Activated naive CD8-positive, alpha-beta T cell treated with anti-CD3 and anti-CD28 coated beads, Interleukin-2, amount 50 U/mL, for 24 hours (primary cell): ENCODE measurements around the gene CFAP77.

Experiments
- ATAC-seq: fragments of 150-1000 bp; cut with Tn5 transposase; one replicate; pipeline ENCODE4 v1.10.0; 2021
- DNase-seq: peaks from one replicate; pipeline ENCODE4 v3.0.0; 2021
- H3K27ac Mint-ChIP-seq: one replicate; pipeline ENCODE4 v1.8.0; 2021; ENCODE audit warnings: mild to moderate bottlenecking, mixed read lengths
- H3K27me3 Mint-ChIP-seq: one replicate; pipeline ENCODE4 v1.8.0; 2021; ENCODE audit warnings: mixed read lengths
- H3K36me3 Mint-ChIP-seq: one replicate; pipeline ENCODE4 v1.8.0; 2021; ENCODE audit warnings: low read depth, mixed read lengths
- H3K4me1 Mint-ChIP-seq: one replicate; pipeline ENCODE4 v1.8.0; 2021; ENCODE audit warnings: mixed read lengths
- H3K4me3 Mint-ChIP-seq: one replicate; pipeline ENCODE4 v1.8.0; 2021; ENCODE audit warnings: mild to moderate bottlenecking, moderate library complexity, mixed read lengths
- H3K9me3 Mint-ChIP-seq: one replicate; pipeline ENCODE4 v1.8.0; 2021; ENCODE audit warnings: mixed read lengths

The CFAP77 gene

DNA sequence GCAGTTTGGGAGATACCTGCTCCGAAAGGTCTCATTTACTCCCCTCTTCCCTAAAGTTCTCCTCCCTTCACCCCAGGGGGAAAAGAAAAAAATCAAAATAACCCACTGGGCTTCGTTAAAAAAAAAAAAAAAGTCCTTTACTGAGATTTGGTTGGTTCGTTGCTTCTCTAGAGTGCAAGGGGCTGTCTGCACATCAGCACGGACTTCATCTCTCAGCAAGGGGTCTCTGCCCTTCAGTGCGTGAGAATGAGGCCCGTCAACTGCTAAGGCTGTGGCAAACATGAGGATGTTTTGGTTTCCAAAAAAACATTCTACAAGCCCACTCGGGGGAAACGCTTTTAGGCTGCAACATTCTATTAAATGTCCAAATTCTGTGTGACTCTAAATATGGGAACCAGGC lies 182.4 kb downstream of the CFAP77 start:
- Mint-ChIP-seq H3K27ac (no peak overlapping the region), H3K9me3 (no peaks in the 10 kb centered on the region), H3K27me3 (peaks cover 33% of the 10 kb centered on the region), H3K36me3 (peaks cover 29% of the 10 kb centered on the region), H3K4me3 (no peak overlapping the region), H3K4me1 (peaks cover 2% of the 10 kb centered on the region)
- no peak for DNase-seq
- no peak for ATAC-seq

GRCh38 chr9:132594412-132594811 lies 184.4 kb downstream of the CFAP77 start:
- H3K27me3 Mint-ChIP-seq: peaks cover 21% of the 10 kb centered on the region
- ATAC-seq (no peak), DNase-seq (no peak)
- H3K36me3 Mint-ChIP-seq: peaks cover 40% of the 10 kb centered on the region
- H3K4me3 Mint-ChIP-seq: no peak overlapping the region
- H3K27ac Mint-ChIP-seq: no peak overlapping the region
- H3K9me3 Mint-ChIP-seq: no peaks in the 10 kb centered on the region
- peaks cover 2% of the 10 kb centered on the region for H3K4me1 Mint-ChIP-seq

DNA sequence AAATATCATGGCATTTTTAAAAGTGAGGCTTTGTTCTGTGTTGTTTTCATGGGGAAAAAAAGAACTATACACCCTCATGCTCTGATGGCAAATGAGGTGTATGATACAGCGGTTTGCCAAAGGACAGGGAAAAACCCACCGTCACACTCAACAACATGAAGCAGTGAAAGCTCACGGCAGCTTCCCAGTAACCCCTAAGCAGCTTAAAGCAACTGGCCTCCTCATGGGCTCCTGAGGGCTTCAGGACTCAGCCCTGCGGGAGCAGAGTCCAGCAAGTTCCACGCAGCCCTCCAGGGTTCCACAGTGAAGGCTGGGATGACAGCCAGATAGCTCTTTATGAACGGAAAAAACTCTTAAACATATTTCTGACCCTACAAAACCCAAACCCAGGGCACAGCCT lies 185.3 kb downstream of the CFAP77 start:
- ATAC-seq (no peak), DNase-seq (no peak)
- Mint-ChIP-seq H3K9me3 (no peaks in the 10 kb centered on the region), H3K4me1 (peaks cover 2% of the 10 kb centered on the region), H3K36me3 (peaks cover 45% of the 10 kb centered on the region), H3K4me3 (no peak overlapping the region), H3K27me3 (peaks cover 18% of the 10 kb centered on the region), H3K27ac (no peak overlapping the region)

GRCh38 chr9:132596200-132596599 lies 186.2 kb downstream of the CFAP77 start:
- Mint-ChIP-seq H3K4me3 (no peak overlapping the region), H3K27ac (no peak overlapping the region), H3K36me3 (peaks cover 53% of the 10 kb centered on the region), H3K27me3 (peaks cover 13% of the 10 kb centered on the region), H3K9me3 (no peaks in the 10 kb centered on the region), H3K4me1 (peaks cover under 1% of the 10 kb centered on the region)
- no peak for DNase-seq
- ATAC-seq: no peak

- Mint-ChIP-seq H3K27ac (no peak overlapping the region), H3K36me3 (peaks cover 62% of the 10 kb centered on the region), H3K9me3 (no peaks in the 10 kb centered on the region), H3K4me1 (no peaks in the 10 kb centered on the region), H3K27me3 (peaks cover 3% of the 10 kb centered on the region), H3K4me3 (no peak overlapping the region)
- DNase-seq: no peak
- ATAC-seq: no peak
These were observed 187.2 kb downstream of the CFAP77 start for GRCh38 chr9:132597073-132597775.

DNA sequence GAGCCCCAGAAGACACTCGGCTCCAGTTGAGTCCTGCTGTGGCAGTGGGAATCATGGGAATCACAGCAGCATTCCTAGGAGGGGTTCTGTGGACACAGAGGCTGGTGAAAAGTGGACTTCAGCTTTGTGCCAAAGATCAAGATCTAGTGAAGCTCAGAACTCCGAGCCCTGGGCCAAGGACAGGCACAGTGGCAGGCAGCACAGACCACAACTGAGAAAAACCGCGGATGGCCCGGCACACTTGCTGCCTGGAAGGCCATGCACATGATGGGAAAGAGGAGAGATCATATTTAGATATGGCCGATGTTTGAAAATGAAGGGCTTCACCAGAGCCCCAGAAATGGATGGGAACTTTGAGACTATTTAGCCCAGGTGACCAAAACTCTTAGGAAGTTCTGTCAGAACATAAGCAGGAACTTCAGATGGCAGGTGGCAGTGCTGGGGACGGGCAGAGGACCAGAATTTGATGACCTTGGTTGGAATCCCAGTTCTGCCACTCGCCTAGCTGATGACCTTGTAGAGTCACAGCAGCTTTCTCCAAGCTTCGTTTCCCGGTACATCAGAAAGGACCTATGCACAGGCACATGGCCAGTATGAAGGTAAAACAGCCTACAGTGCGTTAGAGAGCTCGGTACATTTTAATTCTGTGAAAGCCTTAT lies 190.4 kb downstream of the CFAP77 start:
- ATAC-seq (no peak), DNase-seq (no peak)
- Mint-ChIP-seq H3K4me3 (no peak overlapping the region), H3K4me1 (no peaks in the 10 kb centered on the region), H3K36me3 (peaks cover 70% of the 10 kb centered on the region), H3K27me3 (no peaks in the 10 kb centered on the region), H3K27ac (no peak overlapping the region), H3K9me3 (no peaks in the 10 kb centered on the region)

DNA sequence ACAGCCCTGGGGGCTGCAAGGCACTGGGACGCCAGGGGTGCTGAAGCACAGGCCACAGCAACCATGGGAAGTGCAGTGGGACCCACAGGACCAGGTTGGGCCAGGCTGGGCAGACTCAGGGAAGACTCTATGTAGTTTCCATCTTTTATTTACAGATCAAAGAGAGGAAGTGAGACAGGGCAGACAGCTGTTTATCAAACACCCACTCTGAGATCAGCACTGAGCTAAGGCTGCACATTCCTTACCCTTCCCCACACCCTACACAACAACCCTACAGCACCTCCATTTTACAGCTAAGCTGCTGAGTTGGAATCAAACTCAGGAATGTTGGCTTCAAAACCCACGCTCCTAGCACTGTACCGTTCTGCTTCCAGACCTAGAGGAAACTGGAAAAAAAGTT lies 192.2 kb downstream of the CFAP77 start:
- H3K4me3 Mint-ChIP-seq: no peak overlapping the region
- H3K9me3 Mint-ChIP-seq: no peaks in the 10 kb centered on the region
- DNase-seq: no peak
- H3K4me1 Mint-ChIP-seq: no peaks in the 10 kb centered on the region
- peaks cover 72% of the 10 kb centered on the region for H3K36me3 Mint-ChIP-seq
- no peak for ATAC-seq
- no peak overlapping the region for H3K27ac Mint-ChIP-seq
- no peaks in the 10 kb centered on the region for H3K27me3 Mint-ChIP-seq

- no peak for ATAC-seq
- Mint-ChIP-seq H3K27ac (no peak overlapping the region), H3K27me3 (no peaks in the 10 kb centered on the region), H3K36me3 (peaks cover 76% of the 10 kb centered on the region), H3K4me1 (no peaks in the 10 kb centered on the region), H3K4me3 (no peak overlapping the region), H3K9me3 (no peaks in the 10 kb centered on the region)
- DNase-seq: no peak
These were observed 195.4 kb downstream of the CFAP77 start for GRCh38 chr9:132605387-132605786.

- no peak overlapping the region for H3K27ac Mint-ChIP-seq
- ATAC-seq (no peak), DNase-seq (no peak)
- no peaks in the 10 kb centered on the region for H3K27me3 Mint-ChIP-seq
- peaks cover 77% of the 10 kb centered on the region for H3K36me3 Mint-ChIP-seq
- H3K4me3 Mint-ChIP-seq: no peak overlapping the region
- no peaks in the 10 kb centered on the region for H3K9me3 Mint-ChIP-seq
- H3K4me1 Mint-ChIP-seq: no peaks in the 10 kb centered on the region
These were observed 196.1 kb downstream of the CFAP77 start for GRCh38 chr9:132606066-132606465.

DNA sequence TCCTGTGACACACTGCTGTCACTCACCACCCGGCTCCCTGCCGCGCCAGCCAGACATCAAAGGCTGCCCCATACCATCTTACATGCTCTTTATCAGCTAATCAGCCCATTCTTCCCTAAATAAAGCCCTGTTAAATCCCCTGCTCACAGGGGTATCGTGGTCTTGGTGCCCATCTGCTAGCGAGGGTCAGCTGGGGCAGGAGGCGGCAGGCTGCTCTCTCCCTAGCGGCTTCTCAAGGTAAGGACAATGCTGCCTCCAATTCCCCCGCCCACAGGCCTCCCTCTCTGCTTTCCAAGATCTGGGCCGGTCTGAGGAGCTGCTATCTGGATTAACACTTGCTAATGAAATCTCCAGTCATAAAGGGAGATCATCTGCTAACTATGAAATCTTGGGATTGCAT lies 199.2 kb downstream of the CFAP77 start:
- no peak overlapping the region for H3K27ac Mint-ChIP-seq
- no peak overlapping the region for H3K4me3 Mint-ChIP-seq
- H3K4me1 Mint-ChIP-seq: no peaks in the 10 kb centered on the region
- H3K36me3 Mint-ChIP-seq: peaks cover 78% of the 10 kb centered on the region
- no peaks in the 10 kb centered on the region for H3K27me3 Mint-ChIP-seq
- no peak for DNase-seq
- ATAC-seq: no peak
- H3K9me3 Mint-ChIP-seq: no peaks in the 10 kb centered on the region

DNA sequence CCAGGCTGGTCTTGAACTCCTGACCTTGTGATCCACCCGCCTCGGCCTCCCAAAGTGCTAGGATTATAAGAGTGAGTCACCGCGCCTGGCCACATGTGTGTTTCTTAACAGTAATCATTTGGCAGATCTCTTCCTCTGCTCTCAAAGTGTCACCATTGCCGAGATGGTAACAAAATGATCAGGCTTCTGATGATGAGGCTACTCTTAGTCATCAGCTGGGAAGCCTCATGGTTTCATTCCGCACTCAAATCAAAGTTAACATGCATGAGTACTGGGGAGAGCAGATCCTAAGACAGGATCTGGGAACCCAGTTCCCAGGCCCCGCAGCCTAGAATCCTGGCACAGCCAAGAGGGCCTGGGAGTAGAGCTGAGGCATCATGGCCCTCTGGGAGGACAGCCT lies 199.8 kb downstream of the CFAP77 start:
- H3K9me3 Mint-ChIP-seq: no peaks in the 10 kb centered on the region
- H3K4me1 Mint-ChIP-seq: no peaks in the 10 kb centered on the region
- H3K27me3 Mint-ChIP-seq: no peaks in the 10 kb centered on the region
- no peak overlapping the region for H3K27ac Mint-ChIP-seq
- DNase-seq (no peak), ATAC-seq (no peak)
- no peak overlapping the region for H3K4me3 Mint-ChIP-seq
- H3K36me3 Mint-ChIP-seq: peaks cover 79% of the 10 kb centered on the region

DNA sequence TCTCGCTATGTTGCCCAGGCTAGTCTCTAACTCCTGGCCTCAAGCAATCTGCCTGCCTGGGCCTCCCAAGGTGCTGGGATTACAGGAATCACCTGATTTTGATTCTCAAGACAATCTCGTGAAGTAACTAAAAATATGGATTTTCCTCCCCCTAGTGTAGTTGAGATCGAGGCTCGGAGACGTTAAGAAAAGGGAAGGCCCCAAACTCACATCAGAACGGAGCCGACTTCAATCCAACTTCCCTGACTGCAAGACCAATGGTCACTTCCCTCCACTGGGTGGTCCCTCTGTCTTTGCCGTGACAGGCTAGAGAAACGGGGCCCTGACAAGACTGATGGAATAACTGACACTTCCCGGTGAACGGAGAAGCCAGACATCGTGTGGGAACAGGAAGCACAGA lies 200.7 kb downstream of the CFAP77 start:
- H3K36me3 Mint-ChIP-seq: peaks cover 79% of the 10 kb centered on the region
- H3K27me3 Mint-ChIP-seq: no peaks in the 10 kb centered on the region
- no peak overlapping the region for H3K4me3 Mint-ChIP-seq
- H3K27ac Mint-ChIP-seq: no peak overlapping the region
- DNase-seq: no peak
- H3K4me1 Mint-ChIP-seq: no peaks in the 10 kb centered on the region
- ATAC-seq: no peak
- H3K9me3 Mint-ChIP-seq: no peaks in the 10 kb centered on the region

DNA sequence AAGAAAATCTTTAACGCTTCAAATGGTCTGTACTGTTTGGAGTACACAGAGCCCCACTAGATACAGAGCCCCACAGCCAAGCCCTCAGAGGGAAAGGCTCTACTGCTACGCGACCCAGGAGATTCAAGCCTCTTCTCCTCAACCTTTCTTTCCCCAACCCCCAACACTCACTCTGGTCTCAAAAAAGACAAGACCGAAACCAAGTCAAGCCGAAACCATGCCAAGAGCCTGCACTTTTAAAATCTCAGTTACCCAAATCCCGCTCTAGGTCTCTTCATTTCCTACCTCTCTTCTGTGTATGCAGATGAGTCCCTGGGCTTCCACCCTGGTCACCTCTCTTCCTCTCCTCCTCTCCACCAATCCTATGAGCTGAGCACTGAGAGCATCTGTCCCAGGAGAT lies 204.3 kb downstream of the CFAP77 start:
- ATAC-seq (no peak), DNase-seq (no peak)
- Mint-ChIP-seq H3K4me3 (no peak overlapping the region), H3K9me3 (no peaks in the 10 kb centered on the region), H3K27me3 (no peaks in the 10 kb centered on the region), H3K27ac (no peak overlapping the region), H3K36me3 (peaks cover 81% of the 10 kb centered on the region), H3K4me1 (no peaks in the 10 kb centered on the region)

DNA sequence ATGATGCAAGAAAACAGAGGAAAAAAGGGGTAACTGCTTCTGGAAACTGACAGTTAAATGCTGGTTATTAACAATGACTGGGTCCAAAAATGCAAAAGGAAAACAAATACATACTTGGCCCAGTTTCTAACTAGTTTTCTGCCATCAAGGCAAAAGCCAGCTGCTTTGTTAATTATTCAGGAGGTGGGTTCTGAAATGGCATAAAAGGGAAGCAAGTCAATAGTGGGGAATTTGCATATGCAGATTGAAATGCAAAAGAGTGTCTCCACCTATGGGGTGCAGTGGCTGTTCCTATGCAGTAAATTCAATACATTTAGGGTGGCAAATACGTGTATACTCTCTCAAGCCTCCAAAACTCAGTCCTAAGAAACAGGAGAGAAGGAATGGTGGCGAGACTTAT lies 205.8 kb downstream of the CFAP77 start:
- H3K9me3 Mint-ChIP-seq: no peaks in the 10 kb centered on the region

GRCh38 chr9:132616725-132617124 lies 206.7 kb downstream of the CFAP77 start:
- Mint-ChIP-seq H3K36me3 (peaks cover 75% of the 10 kb centered on the region), H3K4me3 (no peak overlapping the region), H3K9me3 (no peaks in the 10 kb centered on the region)

More for the DNA sequence above, 205.8 kb downstream of the CFAP77 start:
- no peak for DNase-seq
- H3K36me3 Mint-ChIP-seq: peaks cover 77% of the 10 kb centered on the region
- no peaks in the 10 kb centered on the region for H3K27me3 Mint-ChIP-seq
- no peak for ATAC-seq
- H3K4me1 Mint-ChIP-seq: no peaks in the 10 kb centered on the region
- H3K27ac Mint-ChIP-seq: no peak overlapping the region
- no peak overlapping the region for H3K4me3 Mint-ChIP-seq

More at GRCh38 chr9:132616725-132617124, 206.7 kb downstream of the CFAP77 start:
- Mint-ChIP-seq H3K27ac (no peak overlapping the region), H3K4me1 (no peaks in the 10 kb centered on the region), H3K27me3 (no peaks in the 10 kb centered on the region)
- ATAC-seq (no peak), DNase-seq (no peak)
